GM19025 (cell line): ENCODE results near the gene CD300LF.
A peak's percentile ranks its signal among the peaks of the same experiment; 100 is the strongest.

Experiments used
- ATAC-seq: cut with Tn5 transposase; IDR thresholded peaks from one replicate; pipeline ENCODE4 v1.9.1; 2021; ENCODE audit warnings: mild to moderate bottlenecking, low read depth, moderate library complexity; ENCODE audit not compliant: unreplicated experiment

CD300LF gene

DNA sequence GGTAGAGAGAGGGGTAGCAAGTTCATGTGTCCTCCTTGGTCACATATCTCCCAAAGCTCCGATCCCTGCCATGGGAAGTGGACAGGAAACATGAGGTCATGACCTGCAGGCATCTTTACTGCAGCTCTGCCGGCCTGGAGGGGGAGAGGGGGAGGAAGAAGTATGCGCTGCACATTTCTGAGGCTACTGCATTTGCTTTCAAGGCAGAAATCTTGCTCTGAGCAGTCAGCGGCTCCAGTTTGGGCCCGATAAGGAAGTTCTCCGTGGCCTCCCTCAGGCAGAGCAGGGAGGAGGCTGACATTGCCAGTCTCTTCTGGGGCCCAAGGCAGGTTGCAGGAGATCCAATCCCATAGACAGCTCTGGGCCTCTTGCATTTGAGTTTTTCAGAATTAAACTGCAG lies 34.2 kb upstream of the CD300LF start:
- ATAC-seq: no peak

GRCh38 chr17:74746376-74746775 lies 33.7 kb upstream of the CD300LF start:
- ATAC-seq: no peak

GRCh38 chr17:74745548-74746177 lies 32.9 kb upstream of the CD300LF start:
- ATAC-seq: no peak

DNA sequence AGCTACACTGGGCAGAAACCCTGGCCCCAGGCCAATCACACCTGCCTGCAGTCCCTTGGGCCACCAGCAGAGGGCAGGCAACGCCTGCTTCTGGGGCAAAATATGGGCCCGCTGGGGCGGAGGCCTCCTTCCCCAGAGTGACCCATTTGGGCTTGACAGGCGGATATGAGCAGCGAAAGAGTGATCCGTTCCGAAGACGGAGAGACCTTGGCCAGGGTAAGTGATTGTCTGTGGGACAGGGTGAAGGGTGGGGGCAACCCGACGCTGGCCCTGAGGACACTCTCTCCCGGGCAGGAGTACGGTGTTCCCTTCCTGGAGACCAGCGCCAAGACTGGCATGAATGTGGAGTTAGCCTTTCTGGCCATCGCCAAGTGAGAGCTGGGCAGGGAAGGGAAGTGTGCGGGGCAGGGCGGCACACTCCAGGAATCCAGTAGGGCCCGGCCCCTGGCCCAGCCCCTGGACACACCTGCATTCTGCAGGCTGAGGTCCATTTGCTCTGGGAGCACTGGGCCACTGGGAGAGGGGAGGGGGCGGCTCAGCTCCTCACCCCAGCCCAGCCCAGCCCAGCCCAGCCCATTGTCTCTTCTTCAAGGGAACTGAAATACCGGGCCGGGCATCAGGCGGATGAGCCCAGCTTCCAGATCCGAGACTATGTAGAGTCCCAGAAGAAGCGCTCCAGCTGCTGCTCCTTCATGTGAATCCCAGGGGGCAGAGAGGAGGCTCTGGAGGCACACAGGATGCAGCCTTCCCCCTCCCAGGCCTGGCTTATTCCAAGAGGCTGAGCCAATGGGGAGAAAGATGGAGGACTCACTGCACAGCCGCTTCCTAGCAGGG lies 32.2 kb upstream of the CD300LF start:
- ATAC-seq: no peak

GRCh38 chr17:74744349-74744713 lies 31.6 kb upstream of the CD300LF start:
- no peak for ATAC-seq

DNA sequence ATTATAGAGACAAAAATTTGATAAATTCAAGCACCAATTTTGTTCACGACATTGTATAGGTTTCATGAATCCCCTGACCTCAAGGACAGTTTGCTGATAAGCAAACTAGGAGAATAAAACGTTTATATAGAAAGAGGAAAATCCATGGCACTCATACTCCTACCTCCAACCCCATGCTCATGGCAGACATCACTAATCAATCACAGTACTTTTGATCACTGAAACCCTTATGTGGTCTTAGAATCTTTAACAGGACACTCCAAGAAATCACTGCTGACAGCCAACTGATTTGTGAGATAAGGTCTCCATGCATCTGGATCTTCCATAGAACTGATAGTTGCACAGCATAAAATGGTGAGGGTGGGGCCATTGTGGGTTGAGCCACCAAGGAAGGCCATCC lies 31.0 kb upstream of the CD300LF start:
- ATAC-seq: no peak

DNA sequence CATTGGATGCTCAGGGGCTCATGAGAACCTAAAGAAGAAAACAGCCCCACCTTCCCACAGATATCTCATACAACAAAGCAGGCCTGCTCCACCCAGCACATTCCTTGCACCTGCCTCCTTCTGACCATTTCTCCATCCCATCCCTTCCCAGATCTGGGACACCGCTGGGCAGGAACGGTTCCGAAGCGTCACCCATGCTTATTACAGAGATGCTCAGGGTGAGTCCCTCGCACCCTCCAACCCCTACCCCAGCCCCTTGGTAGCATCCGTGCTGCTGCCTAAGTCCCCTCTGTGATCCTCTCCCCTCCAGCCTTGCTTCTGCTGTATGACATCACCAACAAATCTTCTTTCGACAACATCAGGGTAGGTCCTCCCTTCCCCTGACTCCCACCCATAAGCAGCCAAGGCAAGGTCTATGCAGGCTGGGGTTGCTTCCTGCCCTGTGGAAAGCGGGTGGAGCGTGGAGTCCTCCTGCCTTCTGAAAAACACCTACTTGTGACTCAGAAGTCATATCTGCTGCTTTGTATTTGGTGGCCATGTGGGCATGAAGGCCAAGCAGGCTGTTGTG lies 30.3 kb upstream of the CD300LF start:
- no peak for ATAC-seq

GRCh38 chr17:74742153-74742515 lies 29.4 kb upstream of the CD300LF start:
- ATAC-seq: no peak

- ATAC-seq: no peak
These were observed 28.1 kb upstream of the CD300LF start for GRCh38 chr17:74740641-74741387.

- no peak for ATAC-seq
These were observed 27.4 kb upstream of the CD300LF start for GRCh38 chr17:74740173-74740572.

GRCh38 chr17:74739227-74739831 lies 26.6 kb upstream of the CD300LF start:
- no peak for ATAC-seq

GRCh38 chr17:74738051-74738996 lies 25.6 kb upstream of the CD300LF start:
- peak; percentile 39 for ATAC-seq

DNA sequence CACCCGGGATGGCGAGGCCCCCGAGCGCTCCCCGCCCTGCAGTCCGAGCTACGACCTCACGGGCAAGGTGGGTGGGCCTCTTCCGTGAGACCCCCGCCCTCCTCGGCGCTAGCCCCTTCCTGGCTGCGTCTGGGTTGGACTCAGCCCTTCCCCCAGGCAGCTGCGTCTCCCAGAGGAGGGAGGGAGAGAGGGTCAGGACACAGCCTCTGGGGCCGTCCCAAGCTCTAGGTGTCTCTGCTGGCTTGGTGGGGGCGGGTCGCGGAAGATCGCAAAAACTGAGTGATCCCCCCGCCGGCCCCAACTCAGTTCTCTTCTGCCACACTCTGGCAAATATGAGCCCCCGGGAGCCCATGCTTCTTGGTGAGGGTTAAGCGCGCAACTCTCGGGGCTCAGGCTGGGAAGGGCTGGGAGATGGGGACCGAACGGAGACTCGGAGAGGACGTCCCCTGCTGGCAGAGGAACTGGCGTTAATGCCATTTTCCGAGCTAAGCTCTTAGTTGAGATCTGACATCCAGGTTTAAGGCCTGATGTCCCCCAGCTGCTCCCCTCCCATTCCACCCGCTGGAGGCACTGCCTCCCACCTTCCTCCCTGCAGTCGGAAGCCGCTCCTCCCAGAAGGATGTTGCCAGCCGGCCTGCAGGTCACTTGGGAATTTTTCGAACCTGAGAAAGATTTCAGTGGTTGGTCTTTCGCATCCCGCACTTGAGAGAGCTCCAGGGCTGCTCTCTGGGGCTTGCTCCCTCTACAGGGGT lies 24.8 kb upstream of the CD300LF start:
- no peak for ATAC-seq

DNA sequence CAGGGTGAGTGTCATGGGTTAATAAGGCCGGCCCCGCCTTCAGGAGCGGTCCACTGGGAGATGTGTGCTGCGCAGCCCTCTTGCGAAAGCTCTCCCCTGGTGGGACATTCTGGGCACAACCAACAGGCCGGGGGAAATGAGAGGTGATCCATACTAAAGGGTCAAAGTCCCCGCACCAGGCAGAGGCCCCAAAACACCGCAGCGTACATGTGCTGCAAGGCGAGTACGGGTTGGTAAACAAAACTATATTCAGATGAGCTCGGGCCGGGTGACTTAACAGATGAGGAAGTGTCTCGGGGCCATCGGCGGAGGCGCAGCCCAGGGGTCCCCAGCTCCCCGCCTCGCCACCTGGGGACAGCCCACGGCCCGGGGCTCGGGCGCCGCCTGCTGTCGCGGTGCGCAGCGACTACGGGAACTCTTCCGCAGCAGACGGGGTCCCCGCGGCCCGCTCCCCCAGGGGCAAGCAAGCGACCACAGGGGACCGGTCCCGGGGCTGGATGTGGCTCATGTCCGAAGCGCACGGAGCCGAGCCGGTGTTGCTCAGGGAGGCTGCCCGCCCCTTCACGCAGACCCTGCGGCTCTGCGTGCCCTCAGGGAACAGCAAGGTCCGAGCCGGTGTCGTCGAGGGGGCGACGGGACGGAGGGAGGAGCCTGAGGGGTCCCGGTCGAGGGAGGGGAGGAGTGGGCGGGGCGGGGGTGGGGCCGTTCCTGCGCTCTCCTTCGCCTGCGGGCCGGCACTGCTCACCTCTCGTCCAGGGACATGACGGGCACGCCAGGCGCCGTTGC lies 24.0 kb upstream of the CD300LF start, which contains the start of gene RAB37:
Gene RAB37 (plus strand): TSS at position 744 of the 786 bp plus-strand sequence. CDS start 17 bp downstream, at position 761.
- ATAC-seq: peak; percentile 42

GRCh38 chr17:74734256-74734655 lies 21.5 kb upstream of the CD300LF start:
- ATAC-seq: no peak

DNA sequence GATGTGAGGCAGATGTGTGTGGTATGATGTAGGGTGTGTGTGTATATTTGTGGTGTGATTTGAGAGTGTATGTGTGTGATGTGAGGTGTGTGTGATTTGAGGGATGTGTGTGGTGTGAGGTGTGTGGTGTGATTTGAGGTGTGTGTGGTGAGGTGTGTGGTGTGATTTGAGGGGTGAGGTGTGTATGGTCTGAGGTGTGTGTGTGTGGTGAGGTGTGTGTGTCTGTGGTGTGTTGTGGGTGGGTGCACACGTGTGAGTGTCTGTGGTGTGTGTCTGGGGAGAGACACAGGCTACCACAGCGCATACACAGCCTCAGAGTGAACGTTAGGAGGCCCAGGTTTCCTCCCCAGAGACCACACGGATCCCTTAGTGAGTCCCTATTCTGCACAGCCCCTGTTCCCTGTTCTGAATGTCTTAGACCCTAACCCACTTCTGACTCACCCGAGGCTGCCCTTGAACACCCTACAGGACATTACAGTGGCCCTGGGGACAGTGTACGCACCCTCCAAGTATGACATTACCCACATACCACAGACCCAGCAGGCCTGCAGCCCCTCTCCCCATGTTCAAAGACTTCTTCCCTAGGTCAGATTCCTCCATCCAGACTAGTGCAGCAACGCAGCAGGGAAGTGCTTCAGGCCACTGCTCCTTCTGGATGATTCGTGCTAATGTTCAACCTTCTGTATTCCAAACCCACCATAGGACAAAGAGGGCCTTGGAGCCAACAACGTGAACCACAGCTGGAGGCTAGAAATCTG lies 20.8 kb upstream of the CD300LF start:
- no peak for ATAC-seq
